Sigmoid colon (tissue), 7 donors: ENCODE measurements around the gene PPP1R3C. TPM values are rescaled to one million over a fixed set of nuclear protein-coding genes. Genes with fewer than 3 reads are reported as not detected.

Source experiments
- DNase-seq: peaks from one replicate; pipeline ENCODE4 v3.0.0-alpha.2; 2019
- H3K27ac ChIP-seq, 4 donors: fragments of 200-600 bp; sonication (generic); one replicate each; pipeline ENCODE4 v1.5.1; 2016 to 2019; ENCODE audit warnings: mild to moderate bottlenecking in 1 of 4
- H3K27me3 ChIP-seq, 3 donors: fragments of 200-600 bp; sonication (generic); one replicate each; pipeline ENCODE4 v1.5.1; 2019; ENCODE audit warnings: mild to moderate bottlenecking in 1 of 3
- H3K36me3 ChIP-seq, 4 donors: fragments of 200-600 bp; sonication (generic); one replicate each; pipeline ENCODE4 v1.5.1; 2016 to 2019
- H3K4me1 ChIP-seq, 4 donors: fragments of 200-600 bp; sonication (generic); one replicate each; pipeline ENCODE4 v1.5.1; 2017 to 2019
- H3K4me3 ChIP-seq, 4 donors: fragments of 200-600 bp; sonication (generic); one replicate each; pipeline ENCODE4 v1.5.1; 2017 to 2019; ENCODE audit warnings: mild to moderate bottlenecking in 2 of 4, moderate library complexity in 1 of 4
- H3K9me3 ChIP-seq, 4 donors: fragments of 200-600 bp in 3 of 4; sonication (generic) in 3 of 4; one replicate each; pipeline versions ENCODE4 v1.5.1 to v1.6.1; 2013 to 2019
- EP300 ChIP-seq, 4 donors: sonication (generic); formaldehyde crosslinking; IDR thresholded peaks; one replicate each; pipeline ENCODE4 v1.6.1; 2017; ENCODE audit warnings: antibody characterized with exemption in 4 of 4
- POLR2A ChIP-seq, 2 donors: fragments of 450-650 bp; IDR thresholded peaks; one replicate each; pipeline ENCODE4 v1.6.1; 2016; ENCODE audit warnings: antibody characterized with exemption in 2 of 2, mild to moderate bottlenecking in 2 of 2, moderate library complexity in 2 of 2
- POLR2AphosphoS5 ChIP-seq, 4 donors: sonication (generic); formaldehyde crosslinking; IDR thresholded peaks; one replicate each; pipeline ENCODE4 v1.6.1; 2017; ENCODE audit warnings: antibody characterized with exemption in 4 of 4
- WGBS, 2 donors: extraction: QIAGEN DNeasy Blood & Tissue Kit; methylation state at CpG; one replicate each; pipeline ENCODE4 v1.1.7; 2013; 5-methylcytosine and 5-hydroxymethylcytosine counted together
- intact Hi-C: fragments of 100-400 bp; cut with DNase I; formaldehyde crosslinking; loops from one replicate; pipeline ENCODE4 v1.15.1; 2023
- polyA plus RNA-seq, 3 donors: library from polyadenylated mRNA; stranded (reverse); fragments of 200-250 nt; gene quantifications; one replicate each; pipeline ENCODE4 v1.2.3, GENCODE V29; 2013
- total RNA-seq, 4 donors: library from RNA; depleted of rRNA; stranded (reverse); fragments of >200 nt; gene quantifications; one replicate each; pipeline ENCODE4 v1.1.0, GENCODE V29; 2016
- TF ChIP-seq, protein P1 (sequence below), 4 experiments: fragments of 450-650 bp in 3 of 4; fragments of 200-600 bp in 1 of 4; IDR thresholded peaks; one replicate each; pipeline ENCODE4 v1.5.1; 2016 to 2019; ENCODE audit warnings: antibody characterized with exemption in 4 of 4, mild to moderate bottlenecking in 3 of 4, moderate library complexity in 2 of 4
- donor health status: healthy with polysubstance abuse.
- donor health status: Bipolar disorder and iron deficiency.
- donor health status: healthy.

Gene PPP1R3C
- total and polyA plus RNA-seq, 7 donors: 1.9 to 40.0 (median 23.7) TPM

DNA sequence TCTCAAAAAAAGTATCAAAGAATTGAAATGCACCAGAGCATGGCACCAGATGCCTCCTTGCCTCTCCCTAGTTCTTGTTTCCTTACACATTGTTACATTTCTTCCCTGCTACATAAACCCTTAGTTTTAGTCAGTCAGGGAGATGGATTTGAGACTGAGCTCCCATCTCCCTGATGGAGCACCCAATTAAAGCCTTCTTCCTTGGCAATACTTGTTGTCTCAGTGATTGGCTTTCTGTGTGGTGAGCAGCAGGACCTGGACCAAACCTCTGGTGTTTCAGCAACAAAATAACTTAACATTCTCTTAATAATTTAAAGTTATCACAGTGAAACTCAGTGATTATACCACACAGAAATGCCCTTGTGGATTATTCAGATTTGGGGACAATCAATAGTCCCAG is 26.9 kb downstream of the PPP1R3C start:
- Histone ChIP-seq H3K27me3 (no peaks in the 10 kb centered on the region), H3K27ac (peak overlapping the region; percentile 19 to 69 (median 62)), H3K36me3 (no peaks in the 10 kb centered on the region), H3K4me3 (no peak overlapping the region), H3K4me1 (peaks cover 0 to 67% (median 52%) of the 10 kb centered on the region in 4 donors), H3K9me3 (no peaks in the 10 kb centered on the region)
- TF ChIP-seq POLR2AphosphoS5 (IDR thresholded peaks at IDR 0.05) (no peak), EP300 (IDR thresholded peaks at IDR 0.05) (no peak), POLR2A (IDR thresholded peaks at IDR 0.05) (no peak)
- TF ChIP-seq, protein P1, sequence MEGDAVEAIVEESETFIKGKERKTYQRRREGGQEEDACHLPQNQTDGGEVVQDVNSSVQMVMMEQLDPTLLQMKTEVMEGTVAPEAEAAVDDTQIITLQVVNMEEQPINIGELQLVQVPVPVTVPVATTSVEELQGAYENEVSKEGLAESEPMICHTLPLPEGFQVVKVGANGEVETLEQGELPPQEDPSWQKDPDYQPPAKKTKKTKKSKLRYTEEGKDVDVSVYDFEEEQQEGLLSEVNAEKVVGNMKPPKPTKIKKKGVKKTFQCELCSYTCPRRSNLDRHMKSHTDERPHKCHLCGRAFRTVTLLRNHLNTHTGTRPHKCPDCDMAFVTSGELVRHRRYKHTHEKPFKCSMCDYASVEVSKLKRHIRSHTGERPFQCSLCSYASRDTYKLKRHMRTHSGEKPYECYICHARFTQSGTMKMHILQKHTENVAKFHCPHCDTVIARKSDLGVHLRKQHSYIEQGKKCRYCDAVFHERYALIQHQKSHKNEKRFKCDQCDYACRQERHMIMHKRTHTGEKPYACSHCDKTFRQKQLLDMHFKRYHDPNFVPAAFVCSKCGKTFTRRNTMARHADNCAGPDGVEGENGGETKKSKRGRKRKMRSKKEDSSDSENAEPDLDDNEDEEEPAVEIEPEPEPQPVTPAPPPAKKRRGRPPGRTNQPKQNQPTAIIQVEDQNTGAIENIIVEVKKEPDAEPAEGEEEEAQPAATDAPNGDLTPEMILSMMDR (IDR thresholded peaks at IDR 0.05): no peak
- intact Hi-C loops: no loop called here
- no peak for DNase-seq

DNA sequence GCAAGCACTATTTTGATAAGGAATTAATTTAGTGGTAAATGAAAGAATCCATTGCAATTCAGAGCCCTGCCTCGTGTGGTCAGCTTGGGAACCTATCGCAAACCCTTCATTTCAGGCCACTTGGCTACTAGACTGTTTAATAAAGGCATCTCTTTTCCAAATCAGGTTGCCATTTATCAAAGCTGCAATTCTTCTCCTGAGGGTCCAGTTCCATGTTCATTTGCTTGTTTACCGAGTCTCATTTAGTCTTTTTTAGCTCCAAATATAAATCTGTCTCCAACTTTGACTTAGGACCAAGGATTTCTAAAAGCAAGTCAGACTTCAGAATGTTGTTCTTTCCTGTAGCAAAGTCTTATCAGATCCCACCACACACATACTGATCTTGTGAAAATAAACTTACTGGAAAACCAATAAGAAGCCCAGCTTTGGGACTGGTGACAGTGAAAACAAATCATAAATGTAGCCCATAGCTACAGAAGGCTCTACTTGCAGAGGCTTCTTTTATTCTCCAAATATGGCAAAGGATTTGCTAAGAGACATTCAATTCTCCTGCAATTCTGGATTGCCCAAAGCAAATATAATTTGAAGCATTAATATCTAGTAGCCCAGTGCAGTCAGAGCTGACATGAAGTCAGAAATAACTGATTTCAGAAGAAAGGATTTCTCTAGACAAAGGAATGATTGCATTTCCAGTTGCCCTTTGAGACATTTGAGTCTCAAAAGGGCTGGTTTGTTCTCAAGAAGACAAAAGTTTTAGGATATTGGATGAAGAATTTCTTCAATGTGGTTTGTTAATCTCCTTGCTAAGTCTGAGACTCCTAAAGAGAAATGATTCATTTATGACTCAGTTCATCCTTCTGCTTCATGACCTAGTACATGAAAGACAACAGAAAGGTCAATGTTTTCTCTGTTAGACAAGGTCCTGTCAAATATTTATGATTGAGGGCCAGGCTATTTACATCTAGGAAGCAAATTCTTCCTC is 28.0 kb downstream of the PPP1R3C start:
- H3K4me3 ChIP-seq: no peak overlapping the region
- DNase-seq: no peak
- WGBS, 2 donors: 68 to 76% methylated on average over 3 of the region's 3 CpGs
- no peaks in the 10 kb centered on the region for H3K9me3 ChIP-seq
- intact Hi-C loops: no loop called here
- peak overlapping the region; percentile 19 to 69 (median 62) for H3K27ac ChIP-seq
- no peaks in the 10 kb centered on the region for H3K27me3 ChIP-seq
- H3K4me1 ChIP-seq: peaks cover 0 to 58% (median 46%) of the 10 kb centered on the region in 4 donors
- TF ChIP-seq EP300 (IDR thresholded peaks at IDR 0.05): no peak
- TF ChIP-seq, protein P1 (IDR thresholded peaks at IDR 0.05): peak in 2 of 4 experiments; percentile 4 to 33
- H3K36me3 ChIP-seq: no peaks in the 10 kb centered on the region

DNA sequence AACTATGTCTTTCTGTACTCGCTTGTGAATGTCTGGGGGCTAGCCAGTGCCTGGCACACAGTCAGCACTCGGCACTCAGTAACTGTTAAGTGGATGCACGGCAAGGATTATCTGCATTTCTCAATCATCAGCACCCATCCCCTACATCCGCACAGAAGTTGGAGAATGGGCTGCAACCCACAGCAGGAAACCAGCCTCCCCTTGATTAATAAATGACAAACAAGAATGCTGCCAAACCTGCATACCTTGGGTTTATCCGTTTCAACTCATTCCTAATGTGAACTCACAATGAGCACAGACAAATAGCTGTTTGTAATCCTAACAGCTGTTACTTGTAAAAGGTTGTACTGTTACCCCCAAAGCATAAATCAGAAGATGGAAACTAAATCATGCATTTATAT is 28.9 kb downstream of the PPP1R3C start:
- no peaks in the 10 kb centered on the region for H3K27me3 ChIP-seq
- H3K4me3 ChIP-seq: no peak overlapping the region
- no peaks in the 10 kb centered on the region for H3K9me3 ChIP-seq
- 70 to 77% methylated on average over 5 of the region's 5 CpGs for WGBS, 2 donors
- intact Hi-C loops: no loop called here
- H3K4me1 ChIP-seq: peaks cover 0 to 50% (median 38%) of the 10 kb centered on the region in 4 donors
- TF ChIP-seq POLR2A (IDR thresholded peaks at IDR 0.05) (no peak), POLR2AphosphoS5 (IDR thresholded peaks at IDR 0.05) (peak in 2 of 4 donors; percentile 30 to 33), EP300 (IDR thresholded peaks at IDR 0.05) (no peak)
- TF ChIP-seq, protein P1 (IDR thresholded peaks at IDR 0.05): no peak
- H3K36me3 ChIP-seq: no peaks in the 10 kb centered on the region
- H3K27ac ChIP-seq: peak overlapping the region in 3 of 4 donors; percentile 19 to 69 (median 65)
- DNase-seq: no peak

DNA sequence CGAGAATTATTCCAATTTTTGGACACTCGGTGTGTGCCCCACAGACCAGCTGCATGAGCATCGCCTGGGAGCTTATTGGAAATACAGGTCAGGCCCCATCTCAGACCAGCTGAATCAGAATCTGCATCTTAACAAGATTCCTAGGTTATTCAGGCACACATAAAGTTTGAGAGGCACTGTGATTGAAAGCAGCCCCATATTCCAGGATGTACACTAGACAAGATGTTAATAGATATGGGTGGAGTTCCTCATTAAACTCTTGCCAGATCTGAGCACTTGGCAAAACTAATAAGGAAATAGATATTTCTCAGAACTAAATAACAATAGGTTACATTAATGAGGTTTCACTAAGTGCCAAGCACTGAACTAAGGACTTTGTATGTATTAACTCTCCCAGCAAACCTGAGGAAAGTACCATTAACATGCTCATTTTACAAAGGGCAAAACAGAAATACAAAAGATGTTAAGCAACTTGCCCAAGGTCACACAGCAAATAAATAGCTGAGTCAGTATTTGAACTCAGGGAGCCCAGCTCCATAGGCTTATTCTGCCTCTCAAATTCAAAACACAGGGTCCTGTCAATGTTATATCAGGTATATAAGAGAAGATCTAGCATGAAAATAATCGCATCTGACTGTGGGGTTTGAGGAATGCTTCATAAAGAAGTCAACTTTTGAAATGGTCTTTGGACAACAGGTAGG is 29.9 kb downstream of the PPP1R3C start:
- Histone ChIP-seq H3K4me1 (peaks cover 0 to 50% (median 38%) of the 10 kb centered on the region in 4 donors), H3K27me3 (no peaks in the 10 kb centered on the region), H3K9me3 (no peaks in the 10 kb centered on the region), H3K36me3 (no peaks in the 10 kb centered on the region), H3K4me3 (no peak overlapping the region), H3K27ac (peak overlapping the region in 3 of 4 donors; percentile 19 to 69 (median 65))
- intact Hi-C loops: no loop called here
- TF ChIP-seq, protein P1 (IDR thresholded peaks at IDR 0.05): no peak
- no peak for TF ChIP-seq POLR2A (IDR thresholded peaks at IDR 0.05)
- TF ChIP-seq POLR2AphosphoS5 (IDR thresholded peaks at IDR 0.05): no peak
- TF ChIP-seq EP300 (IDR thresholded peaks at IDR 0.05): no peak
- no peak for DNase-seq
- WGBS, 2 donors: 65 to 91% methylated on average over 4 of the region's 4 CpGs
